Panc1 (cell line): ENCODE results near the gene AHCYL1.

ENCODE experiments used
- POLR2AphosphoS5 ChIP-seq: IDR thresholded peaks from 2 replicates; pipeline ENCODE4 v1.6.1; 2012; ENCODE audit warnings: mild to moderate bottlenecking, low read depth, low read length, moderate library complexity
- TF ChIP-seq, protein P1 (sequence below): fragments of 450-650 bp; IDR thresholded peaks from 2 replicates; pipeline ENCODE4 v1.5.1; 2017; ENCODE audit warnings: mild to moderate bottlenecking

DNA sequence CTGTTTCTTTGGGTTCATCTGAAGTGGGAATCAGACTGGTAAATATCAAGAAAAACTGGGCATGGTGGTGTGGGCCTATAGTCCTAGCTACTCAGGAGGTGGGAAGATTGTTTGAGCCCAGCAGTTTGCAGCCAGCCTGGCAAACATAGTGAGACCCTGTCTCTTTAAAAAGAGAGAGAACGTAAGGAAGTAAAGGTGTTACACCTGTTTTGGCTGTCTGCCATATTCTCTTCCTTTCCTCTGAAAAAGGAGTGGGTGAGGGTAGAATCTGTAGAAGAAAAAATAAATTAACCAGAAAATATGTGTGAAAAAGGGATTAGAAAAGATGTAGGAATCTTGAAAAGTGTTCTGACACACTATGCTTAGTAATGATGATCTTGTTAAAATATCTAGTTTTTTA, 20.0 kb downstream of the AHCYL1 start:
- TF ChIP-seq, protein P1, sequence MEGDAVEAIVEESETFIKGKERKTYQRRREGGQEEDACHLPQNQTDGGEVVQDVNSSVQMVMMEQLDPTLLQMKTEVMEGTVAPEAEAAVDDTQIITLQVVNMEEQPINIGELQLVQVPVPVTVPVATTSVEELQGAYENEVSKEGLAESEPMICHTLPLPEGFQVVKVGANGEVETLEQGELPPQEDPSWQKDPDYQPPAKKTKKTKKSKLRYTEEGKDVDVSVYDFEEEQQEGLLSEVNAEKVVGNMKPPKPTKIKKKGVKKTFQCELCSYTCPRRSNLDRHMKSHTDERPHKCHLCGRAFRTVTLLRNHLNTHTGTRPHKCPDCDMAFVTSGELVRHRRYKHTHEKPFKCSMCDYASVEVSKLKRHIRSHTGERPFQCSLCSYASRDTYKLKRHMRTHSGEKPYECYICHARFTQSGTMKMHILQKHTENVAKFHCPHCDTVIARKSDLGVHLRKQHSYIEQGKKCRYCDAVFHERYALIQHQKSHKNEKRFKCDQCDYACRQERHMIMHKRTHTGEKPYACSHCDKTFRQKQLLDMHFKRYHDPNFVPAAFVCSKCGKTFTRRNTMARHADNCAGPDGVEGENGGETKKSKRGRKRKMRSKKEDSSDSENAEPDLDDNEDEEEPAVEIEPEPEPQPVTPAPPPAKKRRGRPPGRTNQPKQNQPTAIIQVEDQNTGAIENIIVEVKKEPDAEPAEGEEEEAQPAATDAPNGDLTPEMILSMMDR = no peak
- TF ChIP-seq POLR2AphosphoS5 = no peak
